ENCODE results near the gene GTPBP1. TPM values are rescaled to one million over a fixed set of nuclear protein-coding genes. Genes with fewer than 3 reads are reported as not detected.

Gene GTPBP1
- total and polyA plus RNA-seq, 2 of the 13 experiments (the other 11 are each of a cell fraction or from before 2014, with no cell fraction given), result 22.3 to 27.0 TPM

- TF ChIP-seq ZBTB10 (CRISPR knock-in tag; IDR thresholded peaks at IDR 0.05; ENCODE audit: borderline replicate concordance), result no peak
- TF ChIP-seq ZNF614 (CRISPR knock-in tag; IDR thresholded peaks at IDR 0.05; ENCODE audit: borderline replicate concordance), result no peak
- TF ChIP-seq ETS1 (CRISPR knock-in tag; IDR thresholded peaks at IDR 0.05), result peak; percentile 52; the same call in 1 of the 2 replicates
- TF ChIP-seq GTF3A (CRISPR knock-in tag; conservative IDR thresholded peaks at IDR 0.05), result no peak
- no peak for TF ChIP-seq MAFG (CRISPR knock-in tag; IDR thresholded peaks at IDR 0.05)
- no peak for TF ChIP-seq LCORL (IDR thresholded peaks at IDR 0.05)
- no peak; the same call in 1 of the 2 replicates for TF ChIP-seq LCORL (CRISPR knock-in tag; IDR thresholded peaks at IDR 0.05)
- TF ChIP-seq ZBTB44 (CRISPR knock-in tag; IDR thresholded peaks at IDR 0.05), result no peak
- TF ChIP-seq HCFC1 (IDR thresholded peaks at IDR 0.05; ENCODE audit: low read depth, low read length), result no peak
- TF ChIP-seq ZNF18 (CRISPR knock-in tag; IDR thresholded peaks at IDR 0.05; ENCODE audit: insufficient replicate concordance), result no peak
- no peak for TF ChIP-seq ZBED4 (CRISPR knock-in tag; IDR thresholded peaks at IDR 0.05; ENCODE audit: borderline replicate concordance)
- no peak for TF ChIP-seq ZNF235 (CRISPR knock-in tag; IDR thresholded peaks at IDR 0.05; ENCODE audit: borderline replicate concordance)
- TF ChIP-seq POLR2AphosphoS2 (IDR thresholded peaks at IDR 0.05; ENCODE audit: low read depth, low read length), result no peak
- TF ChIP-seq JARID2 (CRISPR knock-in tag; IDR thresholded peaks at IDR 0.05; ENCODE audit: insufficient replicate concordance), result peak; percentile 25
- TF ChIP-seq HOXA7 (CRISPR knock-in tag; IDR thresholded peaks at IDR 0.05), result no peak
- no peak; the same call in 1 of the 2 replicates for TF ChIP-seq MED13 (CRISPR knock-in tag; IDR thresholded peaks at IDR 0.05)
- TF ChIP-seq CEBPG (CRISPR knock-in tag; IDR thresholded peaks at IDR 0.05), result no peak
These were observed 49.3 kb upstream of the GTPBP1 start, which contains the start of the genes CBY1 and FAM227A (continued) for GRCh38 chr22:38656256-38657044.
